ENCODE data around the gene PIEZO2.

DNA sequence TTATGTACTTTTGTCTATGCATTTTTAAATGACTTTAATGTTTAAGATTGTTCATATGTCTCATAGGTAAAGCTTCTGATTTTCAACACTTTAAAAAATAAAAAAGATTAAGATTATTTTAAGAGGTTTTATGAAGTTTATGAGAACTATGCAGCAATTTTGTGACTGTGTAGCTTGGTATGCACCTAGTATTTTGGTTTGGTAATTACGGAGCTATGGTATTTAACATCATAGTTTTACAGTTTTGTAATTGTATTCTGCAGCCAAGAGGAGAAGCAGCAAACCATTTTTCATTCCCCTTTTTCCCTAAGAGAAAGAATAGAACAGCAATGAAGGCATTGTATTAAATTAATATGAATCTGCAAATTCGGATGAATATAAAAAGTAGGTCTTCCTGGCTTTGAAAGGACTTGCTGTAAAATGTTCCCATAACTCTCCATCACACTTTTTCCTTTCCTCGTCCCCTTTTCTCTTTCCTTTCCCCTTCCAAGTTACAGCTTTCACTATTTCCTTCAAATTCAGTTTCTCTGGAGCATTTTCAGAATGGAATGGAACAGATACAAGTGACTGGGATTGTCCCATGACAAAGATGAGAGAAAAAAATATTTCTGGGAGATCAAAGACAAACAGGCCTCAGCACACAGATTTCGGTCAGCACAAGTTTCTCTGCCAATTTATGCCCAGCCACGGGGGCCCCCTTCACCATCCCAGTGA, 26.1 kb upstream of the PIEZO2 start:
- TF ChIP-seq, protein P1, sequence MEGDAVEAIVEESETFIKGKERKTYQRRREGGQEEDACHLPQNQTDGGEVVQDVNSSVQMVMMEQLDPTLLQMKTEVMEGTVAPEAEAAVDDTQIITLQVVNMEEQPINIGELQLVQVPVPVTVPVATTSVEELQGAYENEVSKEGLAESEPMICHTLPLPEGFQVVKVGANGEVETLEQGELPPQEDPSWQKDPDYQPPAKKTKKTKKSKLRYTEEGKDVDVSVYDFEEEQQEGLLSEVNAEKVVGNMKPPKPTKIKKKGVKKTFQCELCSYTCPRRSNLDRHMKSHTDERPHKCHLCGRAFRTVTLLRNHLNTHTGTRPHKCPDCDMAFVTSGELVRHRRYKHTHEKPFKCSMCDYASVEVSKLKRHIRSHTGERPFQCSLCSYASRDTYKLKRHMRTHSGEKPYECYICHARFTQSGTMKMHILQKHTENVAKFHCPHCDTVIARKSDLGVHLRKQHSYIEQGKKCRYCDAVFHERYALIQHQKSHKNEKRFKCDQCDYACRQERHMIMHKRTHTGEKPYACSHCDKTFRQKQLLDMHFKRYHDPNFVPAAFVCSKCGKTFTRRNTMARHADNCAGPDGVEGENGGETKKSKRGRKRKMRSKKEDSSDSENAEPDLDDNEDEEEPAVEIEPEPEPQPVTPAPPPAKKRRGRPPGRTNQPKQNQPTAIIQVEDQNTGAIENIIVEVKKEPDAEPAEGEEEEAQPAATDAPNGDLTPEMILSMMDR (IDR thresholded peaks at IDR 0.05; ENCODE audit: insufficient read depth, low read length, poor library complexity, severe bottlenecking) = no peak
- TF ChIP-seq EZH2phosphoT487 (conservative IDR thresholded peaks at IDR 0.05; ENCODE audit: low read length) = no peak

Data from SU-DHL-6 (cell line).